GM12878 (cell line): ENCODE measurements around the gene CAMTA2. TPM values are rescaled to one million over a fixed set of nuclear protein-coding genes. Genes with fewer than 3 reads are reported as not detected.

ENCODE experiments used
- ASH2L ChIP-seq: fragments of 300-600, 200-600 bp; sonication (generic); IDR thresholded peaks from 2 replicates; pipeline ENCODE4 v1.6.1; 2017; ENCODE audit warnings: low read depth, mild to moderate bottlenecking, borderline replicate concordance
- BCL3 ChIP-seq: IDR thresholded peaks from 2 replicates; pipeline ENCODE4 v1.6.1; 2011; ENCODE audit warnings: borderline replicate concordance, low read depth, mild to moderate bottlenecking, moderate library complexity, low read length; ENCODE audit not compliant: insufficient read depth, poor library complexity, severe bottlenecking
- CHD2 ChIP-seq: IDR thresholded peaks from 2 replicates; pipeline ENCODE4 v1.6.1; 2011; ENCODE audit warnings: low read depth, low read length, improper control_type of control experiment, borderline replicate concordance
- CHD4 ChIP-seq: fragments of 200-600 bp; sonication (generic); IDR thresholded peaks from 2 replicates; pipeline ENCODE4 v1.6.1; 2016; ENCODE audit warnings: mild to moderate bottlenecking
- DPF2 ChIP-seq: fragments of 450-650 bp; IDR thresholded peaks from 2 replicates; pipeline ENCODE4 v1.6.1; 2017; ENCODE audit warnings: mild to moderate bottlenecking
- HSF1 ChIP-seq: fragments of 150-350 bp; IDR thresholded peaks from 2 replicates; pipeline ENCODE4 v1.6.1; 2014; ENCODE audit warnings: mild to moderate bottlenecking, low read depth, low read length
- IKZF1 ChIP-seq: fragments of 450-650 bp; conservative IDR thresholded peaks from 2 replicates; pipeline ENCODE4 v1.6.1; 2017; ENCODE audit warnings: antibody characterized with exemption, mild to moderate bottlenecking
- MEF2B ChIP-seq: fragments of 450-650 bp; IDR thresholded peaks from 2 replicates; pipeline ENCODE4 v1.6.1; 2018; ENCODE audit warnings: mild to moderate bottlenecking, moderate library complexity; ENCODE audit not compliant: partially characterized antibody, poor library complexity, severe bottlenecking
- MLLT1 ChIP-seq: fragments of 450-650 bp; IDR thresholded peaks from 2 replicates; pipeline ENCODE4 v1.6.1; 2016; ENCODE audit warnings: mild to moderate bottlenecking
- MXI1 ChIP-seq: fragments of 150-350 bp; IDR thresholded peaks from 2 replicates; pipeline ENCODE4 v1.6.1; 2011; ENCODE audit warnings: low read depth, mild to moderate bottlenecking, inconsistent platforms, low read length, improper control_type of control experiment
- NKRF ChIP-seq: fragments of 450-650 bp; conservative IDR thresholded peaks from 2 replicates; pipeline ENCODE4 v1.6.1; 2017; ENCODE audit warnings: mild to moderate bottlenecking, moderate library complexity
- PAX5 ChIP-seq: IDR thresholded peaks from 2 replicates; pipeline ENCODE4 v1.6.1; 2011; ENCODE audit warnings: low read depth, low read length, borderline replicate concordance
- PKNOX1 ChIP-seq: fragments of 450-650 bp; IDR thresholded peaks from 2 replicates; pipeline ENCODE4 v1.6.1; 2016; ENCODE audit warnings: mild to moderate bottlenecking
- RBBP5 ChIP-seq: fragments of 200-600 bp; sonication (generic); conservative IDR thresholded peaks from 2 replicates; pipeline ENCODE4 v1.6.1; 2016
- RCOR1 ChIP-seq: conservative IDR thresholded peaks from 2 replicates; pipeline ENCODE4 v1.6.1; 2012; ENCODE audit warnings: low read depth, low read length, improper control_type of control experiment
- RFX5 ChIP-seq: IDR thresholded peaks from 2 replicates; pipeline ENCODE4 v1.6.1; 2011; ENCODE audit warnings: low read depth, low read length, improper control_type of control experiment
- SUZ12 ChIP-seq: fragments of 200-600 bp; sonication (generic); IDR thresholded peaks from one replicate; pipeline ENCODE4 v1.6.1; 2018; ENCODE audit warnings: antibody characterized with exemption, mild to moderate bottlenecking; ENCODE audit not compliant: unreplicated experiment
- ZBTB11 ChIP-seq: fragments of 450-650 bp; formaldehyde crosslinking; IDR thresholded peaks from 2 replicates; pipeline ENCODE4 v1.5.0; 2022; ENCODE audit warnings: mild to moderate bottlenecking, missing genetic modification characterization
- polyA plus RNA-seq, 11 experiments: library from polyadenylated mRNA; depleted of rRNA in 4 of 11; unstranded in 6 of 11; stranded (reverse) in 5 of 11; fragments of >200 nt; fragmentation: Nextera tagmentation in 4 of 11; fragmentation: Illumina TruSeq in 1 of 11; extraction: Ambion mirVana in 4 of 11; extraction: Trizol in 1 of 11; gene quantifications; 1 replicate in 1 of 11; 2 replicates in 10 of 11; pipeline versions ENCODE4 v1.2.1 to v1.2.3, GENCODE V29; 2011 to 2016; ENCODE audit warnings: inconsistent platforms in 2 of 11, missing spikeins in 2 of 11, low read depth in 1 of 11
- total RNA-seq, 4 experiments: library from RNA; depleted of rRNA in 3 of 4; stranded (reverse); fragments of >200 nt in 3 of 4; fragmentation: Illumina TruSeq in 1 of 4; extraction: Trizol in 1 of 4; gene quantifications; 2 replicates each; pipeline versions ENCODE4 v1.2.1 to v1.2.3, GENCODE V29; 2013 to 2021

The CAMTA2 gene
- total and polyA plus RNA-seq, 10 of the 15 experiments (the other 5 are each of a cell fraction or from before 2014, with no cell fraction given), result 0.42 to 29.3 (median 11.2) TPM

GRCh38 chr17:4949321-4950074 lies 38.0 kb downstream of the CAMTA2 start (continued):
- TF ChIP-seq NKRF (no peak), DPF2 (peak; percentile 62; the same call in 1 of the 2 replicates), MLLT1 (no peak), SUZ12 (no peak), PAX5 (0 out of 2 replicates have a peak, but pooled peaks have one; percentile 0), ZBTB11 (no peak), RBBP5 (no peak), HSF1 (0 out of 2 replicates have a peak, but pooled peaks have one; percentile 36), RFX5 (no peak), PKNOX1 (0 out of 2 replicates have a peak, but pooled peaks have one; percentile 11), BCL3 (peak; percentile 77), MXI1 (0 out of 2 replicates have a peak, but pooled peaks have one; percentile 31), ASH2L (no peak), IKZF1 (peak; percentile 93), CHD2 (peak; percentile 79), RCOR1 (peak; percentile 78; the same call in 1 of the 2 replicates), MEF2B (no peak), CHD4 (no peak)
